Smooth muscle cell (in vitro differentiated cells): ENCODE data around the gene MAP3K21. TPM values are rescaled to one million over a fixed set of nuclear protein-coding genes. Genes with fewer than 3 reads are reported as not detected.

Experiments
- DNase-seq: peaks from one replicate; lab custom pipeline; 2025; ENCODE audit not compliant: unreplicated experiment; lab: John Stamatoyannopoulos, UW
- H2AFZ ChIP-seq: fragments of 200-600 bp; sonication (generic); 2 replicates; pipeline ENCODE4 v1.6.0; 2016; ENCODE audit warnings: antibody characterized with exemption, low read depth, mild to moderate bottlenecking
- H3F3A ChIP-seq: fragments of 200-600 bp; sonication (generic); 2 replicates; pipeline ENCODE4 v1.6.0; 2017; ENCODE audit warnings: antibody characterized with exemption, low read depth
- H3K27ac ChIP-seq: fragments of 200-600 bp; sonication (generic); 2 replicates; pipeline ENCODE4 v1.5.1; 2016; ENCODE audit warnings: low read depth, mild to moderate bottlenecking
- H3K27me3 ChIP-seq: fragments of 200-600 bp; sonication (generic); 2 replicates; pipeline ENCODE4 v1.6.1; 2016; ENCODE audit warnings: low read depth, mild to moderate bottlenecking
- H3K36me3 ChIP-seq: fragments of 200-600 bp; sonication (generic); 2 replicates; pipeline ENCODE4 v1.5.1; 2016; ENCODE audit warnings: low read depth
- H3K4me1 ChIP-seq: fragments of 200-600 bp; sonication (generic); 2 replicates; pipeline ENCODE4 v1.5.1; 2016; ENCODE audit warnings: low read depth
- H3K4me2 ChIP-seq: fragments of 200-600 bp; sonication (generic); 2 replicates; pipeline ENCODE4 v1.6.0; 2016; ENCODE audit warnings: mild to moderate bottlenecking
- H3K4me3 ChIP-seq: fragments of 200-600 bp; sonication (generic); 2 replicates; pipeline ENCODE4 v1.5.1; 2016; ENCODE audit warnings: mild to moderate bottlenecking
- H3K79me2 ChIP-seq: fragments of 200-600 bp; sonication (generic); 2 replicates; pipeline ENCODE4 v1.6.0; 2016; ENCODE audit warnings: low read depth, mild to moderate bottlenecking
- H3K9ac ChIP-seq: fragments of 200-600 bp; sonication (generic); 2 replicates; pipeline ENCODE4 v1.6.0; 2016; ENCODE audit warnings: low read depth
- H3K9me3 ChIP-seq: fragments of 200-600 bp; sonication (generic); replicated peaks from 2 replicates; pipeline ENCODE4 v1.5.1; 2016; ENCODE audit warnings: low read depth
- H4K20me1 ChIP-seq: fragments of 200-600 bp; sonication (generic); 2 replicates; pipeline ENCODE4 v1.6.0; 2016; ENCODE audit warnings: low read depth
- WGBS: methylation state at CpG from one replicate; pipeline ENCODE4 v1.1.7; 2016; ENCODE audit warnings: low lambda C conversion rate; 5-methylcytosine and 5-hydroxymethylcytosine counted together
- polyA plus RNA-seq: library from polyadenylated mRNA; unstranded; fragments of >200 nt; fragmentation: Nextera tagmentation; extraction: Ambion mirVana; gene quantifications from 2 replicates; pipeline ENCODE4 v1.2.1, GENCODE V29; 2016
- total RNA-seq: library from RNA; depleted of rRNA; stranded (reverse); fragments of >200 nt; gene quantifications from 2 replicates; pipeline ENCODE4 v1.2.3, GENCODE V29; 2014
- TF ChIP-seq, protein P1 (sequence below): fragments of 200-600 bp; sonication (generic); IDR thresholded peaks from 2 replicates; pipeline ENCODE4 v1.5.1; 2017; ENCODE audit warnings: borderline replicate concordance, mild to moderate bottlenecking, antibody characterized with exemption; ENCODE audit not compliant: insufficient read depth, poor library complexity, severe bottlenecking

MAP3K21 gene
- total and polyA plus RNA-seq, 2 experiments from 2014 or later, result 0.40 to 2.4 TPM

DNA sequence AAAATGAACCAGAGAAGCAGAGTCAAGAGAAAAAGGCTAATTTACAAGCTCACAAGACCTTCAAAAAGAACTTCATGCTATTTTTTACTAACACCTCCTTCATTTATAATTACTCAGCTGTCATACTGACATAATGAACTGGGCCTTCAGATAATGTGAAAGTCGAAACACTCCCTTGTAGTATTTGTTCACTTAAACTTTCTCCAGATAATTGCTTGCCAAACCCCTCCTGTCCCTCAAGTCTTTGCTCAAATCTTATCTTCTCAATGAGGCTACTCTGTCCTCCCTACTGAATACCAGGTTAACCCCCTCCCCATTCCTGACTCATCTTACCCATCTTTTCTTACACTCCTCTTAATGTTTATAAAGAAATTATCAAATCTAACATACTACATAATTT is 11.1 kb upstream of the MAP3K21 start:
- H3K36me3 ChIP-seq, result no peaks in the 10 kb centered on the region
- no peak overlapping the region for H3K4me2 ChIP-seq
- no peak overlapping the region for H3K27ac ChIP-seq
- H3K27me3 ChIP-seq, result peaks cover 23% of the 10 kb centered on the region
- no peak overlapping the region for H3K9ac ChIP-seq
- H3K4me1 ChIP-seq, result no peaks in the 10 kb centered on the region
- H3K79me2 ChIP-seq, result no peaks in the 10 kb centered on the region
- H2AFZ ChIP-seq, result no peak overlapping the region
- no peak for DNase-seq
- no peaks in the 10 kb centered on the region for H3K9me3 ChIP-seq
- H3K4me3 ChIP-seq, result no peak overlapping the region
- 72% methylated on average over 1 of the region's 1 CpG for WGBS
- no peaks in the 10 kb centered on the region for H4K20me1 ChIP-seq
- TF ChIP-seq, protein P1, sequence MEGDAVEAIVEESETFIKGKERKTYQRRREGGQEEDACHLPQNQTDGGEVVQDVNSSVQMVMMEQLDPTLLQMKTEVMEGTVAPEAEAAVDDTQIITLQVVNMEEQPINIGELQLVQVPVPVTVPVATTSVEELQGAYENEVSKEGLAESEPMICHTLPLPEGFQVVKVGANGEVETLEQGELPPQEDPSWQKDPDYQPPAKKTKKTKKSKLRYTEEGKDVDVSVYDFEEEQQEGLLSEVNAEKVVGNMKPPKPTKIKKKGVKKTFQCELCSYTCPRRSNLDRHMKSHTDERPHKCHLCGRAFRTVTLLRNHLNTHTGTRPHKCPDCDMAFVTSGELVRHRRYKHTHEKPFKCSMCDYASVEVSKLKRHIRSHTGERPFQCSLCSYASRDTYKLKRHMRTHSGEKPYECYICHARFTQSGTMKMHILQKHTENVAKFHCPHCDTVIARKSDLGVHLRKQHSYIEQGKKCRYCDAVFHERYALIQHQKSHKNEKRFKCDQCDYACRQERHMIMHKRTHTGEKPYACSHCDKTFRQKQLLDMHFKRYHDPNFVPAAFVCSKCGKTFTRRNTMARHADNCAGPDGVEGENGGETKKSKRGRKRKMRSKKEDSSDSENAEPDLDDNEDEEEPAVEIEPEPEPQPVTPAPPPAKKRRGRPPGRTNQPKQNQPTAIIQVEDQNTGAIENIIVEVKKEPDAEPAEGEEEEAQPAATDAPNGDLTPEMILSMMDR, result no peak
- no peaks in the 10 kb centered on the region for H3F3A ChIP-seq

DNA sequence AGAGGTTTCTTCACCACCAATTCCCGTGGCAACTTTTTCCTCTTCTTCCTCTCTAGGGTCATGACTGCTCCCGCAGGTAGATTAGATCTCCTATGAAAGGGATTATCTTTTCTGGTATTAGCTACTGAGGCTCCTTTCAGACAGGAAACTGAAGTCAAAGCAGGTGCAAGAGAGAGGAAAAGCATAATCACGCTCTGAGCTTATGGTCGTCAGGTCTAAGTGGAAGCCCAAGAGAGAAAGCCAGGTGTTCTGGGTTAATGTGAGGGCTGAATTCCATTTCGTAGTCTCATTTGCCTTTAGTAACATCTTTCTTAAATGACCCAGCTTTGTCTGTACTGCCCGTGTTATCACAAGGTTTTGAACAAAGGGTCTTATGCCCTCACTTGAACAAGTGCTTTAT is 8.3 kb upstream of the MAP3K21 start:
- H2AFZ ChIP-seq, result no peak overlapping the region
- TF ChIP-seq, protein P1, result no peak
- no peaks in the 10 kb centered on the region for H4K20me1 ChIP-seq
- DNase-seq, result no peak
- H3K9me3 ChIP-seq, result no peaks in the 10 kb centered on the region
- H3K4me3 ChIP-seq, result no peak overlapping the region
- H3K36me3 ChIP-seq, result no peaks in the 10 kb centered on the region
- no peak overlapping the region for H3K4me2 ChIP-seq
- H3K79me2 ChIP-seq, result no peaks in the 10 kb centered on the region
- peaks cover 37% of the 10 kb centered on the region for H3K27me3 ChIP-seq
- H3K9ac ChIP-seq, result no peak overlapping the region
- H3F3A ChIP-seq, result no peaks in the 10 kb centered on the region
- no peak overlapping the region for H3K27ac ChIP-seq
- WGBS, result 84% methylated on average over 6 of the region's 6 CpGs
- H3K4me1 ChIP-seq, result no peaks in the 10 kb centered on the region

DNA sequence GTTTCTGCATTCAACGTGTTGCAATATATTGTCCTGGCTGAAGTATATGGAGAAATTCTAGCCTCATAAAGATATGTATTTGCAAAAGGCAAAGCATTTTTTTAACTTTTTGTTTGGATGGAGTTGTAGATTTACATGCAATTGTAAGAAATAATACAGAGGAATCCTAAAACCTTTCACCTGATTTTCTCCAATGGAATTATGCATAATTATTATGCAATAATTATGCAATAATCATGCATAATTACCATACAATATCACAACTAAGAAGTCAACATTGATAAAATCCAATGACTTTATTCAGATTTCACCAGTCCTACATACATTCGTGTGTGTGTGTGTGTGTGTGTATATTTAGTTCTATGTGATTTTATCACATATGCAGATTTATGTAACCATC is 7.5 kb upstream of the MAP3K21 start:
- Histone ChIP-seq H3K4me2 (no peak overlapping the region), H3K9me3 (no peaks in the 10 kb centered on the region), H3K4me1 (no peaks in the 10 kb centered on the region), H3K36me3 (no peaks in the 10 kb centered on the region), H4K20me1 (no peaks in the 10 kb centered on the region), H3K27ac (no peak overlapping the region), H3K4me3 (no peak overlapping the region), H3F3A (no peaks in the 10 kb centered on the region), H3K79me2 (no peaks in the 10 kb centered on the region), H2AFZ (no peak overlapping the region), H3K9ac (no peak overlapping the region), H3K27me3 (peaks cover 37% of the 10 kb centered on the region)
- DNase-seq, result no peak
- TF ChIP-seq, protein P1, result no peak
- WGBS, result 79% methylated on average over 2 of the region's 2 CpGs

DNA sequence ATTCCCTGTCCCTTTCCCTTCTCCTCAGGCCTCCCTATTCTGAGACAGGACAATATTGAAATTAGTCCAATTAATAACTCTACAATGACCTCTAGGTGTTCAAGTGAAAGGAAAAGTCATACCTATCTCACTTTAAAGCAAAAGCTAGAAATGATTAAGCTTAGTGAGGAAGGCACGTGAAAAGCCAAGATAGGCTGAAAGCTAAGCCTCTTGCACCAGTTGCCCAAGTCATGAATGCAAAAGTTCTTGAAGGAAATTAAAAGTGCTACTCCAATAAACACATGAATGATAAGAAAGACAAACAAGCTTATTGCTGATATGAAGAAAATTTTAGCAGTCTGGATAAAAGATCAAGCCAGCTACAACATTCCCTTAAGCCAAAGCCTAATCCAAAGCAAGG is 3.8 kb upstream of the MAP3K21 start:
- H3K4me1 ChIP-seq, result peaks cover 5% of the 10 kb centered on the region
- no peaks in the 10 kb centered on the region for H3F3A ChIP-seq
- no peak overlapping the region for H3K4me2 ChIP-seq
- no peak overlapping the region for H3K9ac ChIP-seq
- H2AFZ ChIP-seq, result no peak overlapping the region
- WGBS, result 92% methylated on average over 1 of the region's 1 CpG
- no peaks in the 10 kb centered on the region for H3K9me3 ChIP-seq
- no peaks in the 10 kb centered on the region for H3K36me3 ChIP-seq
- no peak overlapping the region for H3K4me3 ChIP-seq
- H3K27me3 ChIP-seq, result peaks cover 36% of the 10 kb centered on the region
- no peak overlapping the region for H3K27ac ChIP-seq
- H3K79me2 ChIP-seq, result no peaks in the 10 kb centered on the region
- H4K20me1 ChIP-seq, result no peaks in the 10 kb centered on the region
- no peak for DNase-seq
- TF ChIP-seq, protein P1, result no peak
